Neural cell (in vitro differentiated cells): ENCODE results near the gene LMO7. TPM values are rescaled to one million over a fixed set of nuclear protein-coding genes. Genes with fewer than 3 reads are reported as not detected.

Experiments used
- H2AFZ ChIP-seq: fragments of 200-600, 300-800 bp; sonication (generic), shearing (Covaris generic); 2 replicates; pipeline ENCODE4 v1.6.0; 2014; ENCODE audit warnings: low read depth, mild to moderate bottlenecking, antibody characterized with exemption, low read length, moderate library complexity
- H3F3A ChIP-seq: fragments of 200-600 bp; shearing (Covaris generic); 2 replicates; pipeline ENCODE4 v1.6.1; 2016; ENCODE audit warnings: mild to moderate bottlenecking, moderate library complexity, mixed read lengths, antibody characterized with exemption, low read length; ENCODE audit not compliant: insufficient read depth, poor library complexity, severe bottlenecking
- H3K27ac ChIP-seq: fragments of 200-600, 300-800 bp; sonication (generic), shearing (Covaris generic); 2 replicates; pipeline ENCODE4 v1.5.1; 2014; ENCODE audit warnings: mild to moderate bottlenecking, low read length, moderate library complexity
- H3K27me3 ChIP-seq: fragments of 300-800, 200-600 bp; sonication (generic), shearing (Covaris generic); 2 replicates; pipeline ENCODE4 v1.6.0; 2014; ENCODE audit warnings: mild to moderate bottlenecking, low read depth, low read length, moderate library complexity; ENCODE audit not compliant: insufficient read depth
- H3K36me3 ChIP-seq: fragments of 300-800, 200-600 bp; sonication (generic), shearing (Covaris generic); 2 replicates; pipeline ENCODE4 v1.5.1; 2014; ENCODE audit warnings: mild to moderate bottlenecking, antibody characterized with exemption, low read length, moderate library complexity; ENCODE audit not compliant: insufficient read depth
- H3K4me2 ChIP-seq: fragments of 300-800, 200-600 bp; sonication (generic), shearing (Covaris generic); 2 replicates; pipeline ENCODE4 v1.6.0; 2014; ENCODE audit warnings: mild to moderate bottlenecking, low read length
- H3K4me3 ChIP-seq: fragments of 300-800, 200-600 bp; sonication (generic), shearing (Covaris generic); 2 replicates; pipeline ENCODE4 v1.5.1; 2014; ENCODE audit warnings: mild to moderate bottlenecking, low read length, moderate library complexity
- H3K79me2 ChIP-seq: fragments of 200-600 bp; shearing (Covaris generic); replicated peaks from 2 replicates; pipeline ENCODE4 v1.6.0; 2014; ENCODE audit warnings: mild to moderate bottlenecking, low read length, moderate library complexity; ENCODE audit not compliant: insufficient read depth
- H3K9ac ChIP-seq: fragments of 300-800, 200-600 bp; sonication (generic), shearing (Covaris generic); 2 replicates; pipeline ENCODE4 v1.6.1; 2016; ENCODE audit warnings: mild to moderate bottlenecking, low read length, mixed read lengths
- H3K9me2 ChIP-seq: fragments of 200-600 bp; shearing (Covaris generic); 2 replicates; pipeline ENCODE4 v1.6.1; 2016; ENCODE audit warnings: mild to moderate bottlenecking, low read length, mixed read lengths; ENCODE audit not compliant: insufficient read depth
- H3K9me3 ChIP-seq: fragments of 200-600, 300-800 bp; sonication (generic), shearing (Covaris generic); 2 replicates; pipeline ENCODE4 v1.6.1; 2016; ENCODE audit warnings: mild to moderate bottlenecking, mixed run types, low read length, moderate library complexity, mixed read lengths
- H4K20me1 ChIP-seq: fragments of 200-600 bp; shearing (Covaris generic); 2 replicates; pipeline ENCODE4 v1.6.1; 2016; ENCODE audit warnings: mild to moderate bottlenecking, mixed run types; ENCODE audit not compliant: insufficient read depth
- EP300 ChIP-seq: fragments of 450-650 bp; conservative IDR thresholded peaks from 2 replicates; pipeline ENCODE4 v1.6.1; 2014; ENCODE audit warnings: antibody characterized with exemption, mild to moderate bottlenecking, moderate library complexity; ENCODE audit not compliant: poor library complexity, severe bottlenecking
- EZH2 ChIP-seq: fragments of 200-600, 300-800 bp; shearing (Covaris generic), sonication (generic); IDR thresholded peaks from 2 replicates; pipeline ENCODE4 v1.6.1; 2014; ENCODE audit warnings: antibody characterized with exemption, low read length, borderline replicate concordance, mild to moderate bottlenecking; ENCODE audit not compliant: insufficient read depth, poor library complexity, severe bottlenecking
- MXI1 ChIP-seq: fragments of 450-650 bp; conservative IDR thresholded peaks from 2 replicates; pipeline ENCODE4 v1.6.1; 2014; ENCODE audit warnings: antibody characterized with exemption, mild to moderate bottlenecking; ENCODE audit not compliant: poor library complexity, severe bottlenecking
- POLR2AphosphoS5 ChIP-seq: IDR thresholded peaks from 2 replicates; pipeline ENCODE4 v1.6.1; 2012
- RAD21 ChIP-seq: fragments of 450-650 bp; conservative IDR thresholded peaks from 2 replicates; pipeline ENCODE4 v1.6.1; 2014; ENCODE audit warnings: antibody characterized with exemption, mild to moderate bottlenecking, moderate library complexity
- SMC3 ChIP-seq: fragments of 450-650 bp; conservative IDR thresholded peaks from 2 replicates; pipeline ENCODE4 v1.6.1; 2014; ENCODE audit warnings: antibody characterized with exemption, mild to moderate bottlenecking, moderate library complexity; ENCODE audit not compliant: poor library complexity
- TAF1 ChIP-seq: IDR thresholded peaks from 2 replicates; pipeline ENCODE4 v1.6.1; 2012; ENCODE audit warnings: low read depth
- polyA plus RNA-seq: library from polyadenylated mRNA; depleted of rRNA; stranded (reverse); fragments of >200 nt; gene quantifications from 2 replicates; pipeline ENCODE4 v1.2.3, GENCODE V29; 2014
- TF ChIP-seq, protein P1 (sequence below): IDR thresholded peaks from 2 replicates; pipeline ENCODE4 v1.6.1; 2012; ENCODE audit warnings: borderline replicate concordance
- TF ChIP-seq, protein P2 (sequence below): fragments of 450-650 bp; IDR thresholded peaks from 2 replicates; pipeline ENCODE4 v1.5.1; 2014; ENCODE audit warnings: antibody characterized with exemption, mild to moderate bottlenecking, moderate library complexity; ENCODE audit not compliant: poor library complexity, severe bottlenecking

Gene LMO7
- polyA plus RNA-seq, 1 donor from 2014 or later, result 14.2 TPM

DNA sequence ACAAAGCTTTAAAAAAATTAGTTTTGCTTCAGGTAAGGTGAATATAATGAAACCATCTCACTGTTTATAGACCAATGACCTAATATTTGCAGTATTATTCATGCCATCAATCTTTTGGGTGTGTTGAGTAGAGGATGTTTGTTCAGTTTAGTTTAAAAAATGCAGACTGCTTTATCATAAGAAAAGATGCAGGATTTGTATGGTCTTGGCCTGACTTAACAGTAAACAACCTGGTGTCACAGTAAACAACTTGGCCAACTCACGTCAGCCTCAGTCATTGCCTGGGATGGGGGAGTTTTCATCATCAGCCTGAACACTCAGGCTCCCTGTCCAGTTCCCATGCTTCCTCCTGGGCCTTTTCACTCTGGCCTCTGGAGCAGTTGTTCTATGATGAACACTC is 55.1 kb downstream of the LMO7 start:
- no peaks in the 10 kb centered on the region for H3K9me2 ChIP-seq
- H3K79me2 ChIP-seq, result no peaks in the 10 kb centered on the region
- TF ChIP-seq EP300 (no peak), TAF1 (no peak), RAD21 (no peak)
- H3K4me3 ChIP-seq, result no peak overlapping the region
- H3K27me3 ChIP-seq, result no peaks in the 10 kb centered on the region
- H3K36me3 ChIP-seq, result no peaks in the 10 kb centered on the region
- H4K20me1 ChIP-seq, result no peaks in the 10 kb centered on the region
- no peak overlapping the region for H3K27ac ChIP-seq
- no peak overlapping the region for H3K9ac ChIP-seq
- H3F3A ChIP-seq, result no peaks in the 10 kb centered on the region
- no peak overlapping the region for H3K4me2 ChIP-seq
- H2AFZ ChIP-seq, result no peak overlapping the region
- no peaks in the 10 kb centered on the region for H3K9me3 ChIP-seq

DNA sequence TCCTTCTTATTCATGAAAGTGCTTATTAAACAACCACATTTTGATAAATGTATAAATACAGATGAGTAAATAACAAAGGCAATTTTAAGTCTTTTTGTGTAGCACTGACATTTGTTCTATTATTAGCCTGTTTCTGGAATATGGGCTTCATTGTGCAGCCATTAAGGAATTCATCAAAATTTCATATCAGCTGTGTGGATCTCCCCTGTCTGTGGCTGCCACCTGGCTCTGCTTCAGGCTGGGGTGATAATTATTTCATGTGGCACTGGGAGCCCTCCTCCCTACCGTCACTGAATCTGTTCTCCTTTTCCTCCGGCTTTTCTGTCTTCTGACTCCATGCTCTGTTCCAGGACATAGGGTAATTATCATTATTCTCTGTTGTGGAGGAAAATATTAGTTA is 57.1 kb downstream of the LMO7 start:
- H2AFZ ChIP-seq, result no peak overlapping the region
- no peak overlapping the region for H3K4me3 ChIP-seq
- no peak overlapping the region for H3K4me2 ChIP-seq
- no peaks in the 10 kb centered on the region for H3K27me3 ChIP-seq
- no peaks in the 10 kb centered on the region for H3F3A ChIP-seq
- no peaks in the 10 kb centered on the region for H3K36me3 ChIP-seq
- no peak overlapping the region for H3K27ac ChIP-seq
- no peaks in the 10 kb centered on the region for H3K9me3 ChIP-seq
- no peaks in the 10 kb centered on the region for H3K79me2 ChIP-seq
- H3K9me2 ChIP-seq, result no peaks in the 10 kb centered on the region
- no peak overlapping the region for H3K9ac ChIP-seq
- no peaks in the 10 kb centered on the region for H4K20me1 ChIP-seq
- no peak for TF ChIP-seq TAF1
- TF ChIP-seq, protein P1, sequence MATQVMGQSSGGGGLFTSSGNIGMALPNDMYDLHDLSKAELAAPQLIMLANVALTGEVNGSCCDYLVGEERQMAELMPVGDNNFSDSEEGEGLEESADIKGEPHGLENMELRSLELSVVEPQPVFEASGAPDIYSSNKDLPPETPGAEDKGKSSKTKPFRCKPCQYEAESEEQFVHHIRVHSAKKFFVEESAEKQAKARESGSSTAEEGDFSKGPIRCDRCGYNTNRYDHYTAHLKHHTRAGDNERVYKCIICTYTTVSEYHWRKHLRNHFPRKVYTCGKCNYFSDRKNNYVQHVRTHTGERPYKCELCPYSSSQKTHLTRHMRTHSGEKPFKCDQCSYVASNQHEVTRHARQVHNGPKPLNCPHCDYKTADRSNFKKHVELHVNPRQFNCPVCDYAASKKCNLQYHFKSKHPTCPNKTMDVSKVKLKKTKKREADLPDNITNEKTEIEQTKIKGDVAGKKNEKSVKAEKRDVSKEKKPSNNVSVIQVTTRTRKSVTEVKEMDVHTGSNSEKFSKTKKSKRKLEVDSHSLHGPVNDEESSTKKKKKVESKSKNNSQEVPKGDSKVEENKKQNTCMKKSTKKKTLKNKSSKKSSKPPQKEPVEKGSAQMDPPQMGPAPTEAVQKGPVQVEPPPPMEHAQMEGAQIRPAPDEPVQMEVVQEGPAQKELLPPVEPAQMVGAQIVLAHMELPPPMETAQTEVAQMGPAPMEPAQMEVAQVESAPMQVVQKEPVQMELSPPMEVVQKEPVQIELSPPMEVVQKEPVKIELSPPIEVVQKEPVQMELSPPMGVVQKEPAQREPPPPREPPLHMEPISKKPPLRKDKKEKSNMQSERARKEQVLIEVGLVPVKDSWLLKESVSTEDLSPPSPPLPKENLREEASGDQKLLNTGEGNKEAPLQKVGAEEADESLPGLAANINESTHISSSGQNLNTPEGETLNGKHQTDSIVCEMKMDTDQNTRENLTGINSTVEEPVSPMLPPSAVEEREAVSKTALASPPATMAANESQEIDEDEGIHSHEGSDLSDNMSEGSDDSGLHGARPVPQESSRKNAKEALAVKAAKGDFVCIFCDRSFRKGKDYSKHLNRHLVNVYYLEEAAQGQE, result no peak
- no peak for TF ChIP-seq EZH2
- TF ChIP-seq, protein P2, sequence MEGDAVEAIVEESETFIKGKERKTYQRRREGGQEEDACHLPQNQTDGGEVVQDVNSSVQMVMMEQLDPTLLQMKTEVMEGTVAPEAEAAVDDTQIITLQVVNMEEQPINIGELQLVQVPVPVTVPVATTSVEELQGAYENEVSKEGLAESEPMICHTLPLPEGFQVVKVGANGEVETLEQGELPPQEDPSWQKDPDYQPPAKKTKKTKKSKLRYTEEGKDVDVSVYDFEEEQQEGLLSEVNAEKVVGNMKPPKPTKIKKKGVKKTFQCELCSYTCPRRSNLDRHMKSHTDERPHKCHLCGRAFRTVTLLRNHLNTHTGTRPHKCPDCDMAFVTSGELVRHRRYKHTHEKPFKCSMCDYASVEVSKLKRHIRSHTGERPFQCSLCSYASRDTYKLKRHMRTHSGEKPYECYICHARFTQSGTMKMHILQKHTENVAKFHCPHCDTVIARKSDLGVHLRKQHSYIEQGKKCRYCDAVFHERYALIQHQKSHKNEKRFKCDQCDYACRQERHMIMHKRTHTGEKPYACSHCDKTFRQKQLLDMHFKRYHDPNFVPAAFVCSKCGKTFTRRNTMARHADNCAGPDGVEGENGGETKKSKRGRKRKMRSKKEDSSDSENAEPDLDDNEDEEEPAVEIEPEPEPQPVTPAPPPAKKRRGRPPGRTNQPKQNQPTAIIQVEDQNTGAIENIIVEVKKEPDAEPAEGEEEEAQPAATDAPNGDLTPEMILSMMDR, result no peak
- no peak for TF ChIP-seq POLR2AphosphoS5
- TF ChIP-seq MXI1, result no peak

DNA sequence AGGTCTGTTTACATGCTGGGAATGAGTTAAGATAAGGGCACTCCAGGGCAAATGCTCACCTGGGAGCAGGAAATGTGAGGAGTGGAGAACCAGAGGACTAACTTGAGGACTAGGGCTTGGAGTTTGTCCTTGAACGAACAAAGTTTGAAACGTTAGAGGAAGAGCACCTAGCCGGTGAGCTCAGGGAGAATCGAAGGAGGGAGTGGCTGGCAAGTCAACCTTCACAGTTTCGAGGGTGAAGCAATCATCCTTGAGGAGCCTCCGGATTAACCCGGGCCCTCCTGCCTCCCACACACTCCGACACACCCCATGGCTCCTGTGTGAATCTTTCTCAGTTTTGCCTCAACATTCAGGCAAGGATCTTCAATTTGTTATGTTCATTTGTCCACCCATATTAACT is 58.6 kb downstream of the LMO7 start:
- no peaks in the 10 kb centered on the region for H3K79me2 ChIP-seq
- TF ChIP-seq, protein P1, result no peak
- TF ChIP-seq TAF1 (no peak), POLR2AphosphoS5 (no peak), EZH2 (no peak), RAD21 (no peak), SMC3 (no peak), MXI1 (no peak), EP300 (no peak)
- TF ChIP-seq, protein P2, result no peak

More for the DNA sequence above, 58.6 kb downstream of the LMO7 start:
- no peak overlapping the region for H2AFZ ChIP-seq
- no peak overlapping the region for H3K27ac ChIP-seq
- no peaks in the 10 kb centered on the region for H3K27me3 ChIP-seq
- H3K4me3 ChIP-seq, result no peak overlapping the region
- H3K9me3 ChIP-seq, result no peaks in the 10 kb centered on the region
- H3K9ac ChIP-seq, result no peak overlapping the region
- no peaks in the 10 kb centered on the region for H4K20me1 ChIP-seq
- no peaks in the 10 kb centered on the region for H3K36me3 ChIP-seq
- H3K9me2 ChIP-seq, result no peaks in the 10 kb centered on the region
- H3F3A ChIP-seq, result no peaks in the 10 kb centered on the region
- H3K4me2 ChIP-seq, result no peak overlapping the region
